Measurements from ENCODE around the gene SLC6A20. TPM values are rescaled to one million over a fixed set of nuclear protein-coding genes. Genes with fewer than 3 reads are reported as not detected.

The SLC6A20 gene
- total and polyA plus RNA-seq, 2 of the 13 experiments (the other 11 are each of a cell fraction or from before 2014, with no cell fraction given), result not detected

- peak; percentile 76; the same call in 1 of the 2 replicates for TF ChIP-seq NFKB2 (CRISPR knock-in tag; IDR thresholded peaks at IDR 0.05; ENCODE audit: borderline replicate concordance)
- TF ChIP-seq ZNF781 (CRISPR knock-in tag; IDR thresholded peaks at IDR 0.05; ENCODE audit: borderline replicate concordance, not compliant biosample characterization), result peak; percentile 52
- peak; percentile 63 for TF ChIP-seq KLF12 (CRISPR knock-in tag; IDR thresholded peaks at IDR 0.05; ENCODE audit: borderline replicate concordance)
- no peak for TF ChIP-seq ZNF720 (CRISPR knock-in tag; IDR thresholded peaks at IDR 0.05)
- no peak for TF ChIP-seq MLLT10 (CRISPR knock-in tag; IDR thresholded peaks at IDR 0.05)
- no peak for TF ChIP-seq GTF2F1 (IDR thresholded peaks at IDR 0.05; ENCODE audit: low read length)
- TF ChIP-seq SAP130 (CRISPR knock-in tag; IDR thresholded peaks at IDR 0.05; ENCODE audit: low read depth), result peak; percentile 99
- no peak for TF ChIP-seq ZNF737 (CRISPR knock-in tag; IDR thresholded peaks at IDR 0.05; ENCODE audit: borderline replicate concordance)
- TF ChIP-seq YEATS4 (CRISPR knock-in tag; IDR thresholded peaks at IDR 0.05; ENCODE audit: borderline replicate concordance), result peak; percentile 67; the same call in 1 of the 2 replicates
- 0 out of 2 replicates have a peak, but pooled peaks have one; percentile 71 for TF ChIP-seq HOXA5 (CRISPR knock-in tag; IDR thresholded peaks at IDR 0.05)
- 0 out of 2 replicates have a peak, but pooled peaks have one; percentile 17 for TF ChIP-seq RXRA (CRISPR knock-in tag; IDR thresholded peaks at IDR 0.05)
- TF ChIP-seq ZNF136 (CRISPR knock-in tag; IDR thresholded peaks at IDR 0.05; ENCODE audit: low read depth), result no peak
- no peak for TF ChIP-seq RERE (CRISPR knock-in tag; IDR thresholded peaks at IDR 0.05; ENCODE audit: low read depth)
- TF ChIP-seq ZNF883 (CRISPR knock-in tag; IDR thresholded peaks at IDR 0.05; ENCODE audit: not compliant biosample characterization), result peak; percentile 49
- peak; percentile 50; the same call in 1 of the 2 replicates for TF ChIP-seq ATF1 (CRISPR knock-in tag; IDR thresholded peaks at IDR 0.05)
- TF ChIP-seq ZNF503 (CRISPR knock-in tag; IDR thresholded peaks at IDR 0.05), result no peak; the same call in 1 of the 2 replicates
- peak; percentile 70; the same call in 1 of the 2 replicates for TF ChIP-seq CSRNP1 (CRISPR knock-in tag; IDR thresholded peaks at IDR 0.05)
- TF ChIP-seq BCL3 (CRISPR knock-in tag; IDR thresholded peaks at IDR 0.05), result 0 out of 2 replicates have a peak, but pooled peaks have one; percentile 62
- no peak for TF ChIP-seq ZNF484 (CRISPR knock-in tag; IDR thresholded peaks at IDR 0.05; ENCODE audit: borderline replicate concordance, low read depth)
These were observed 45.6 kb upstream of the SLC6A20 start, which contains the start of gene LZTFL1 (continued) for GRCh38 chr3:45841757-45842491.
